Activated naive CD8-positive, alpha-beta T cell treated with anti-CD3 and anti-CD28 coated beads, Interleukin-2, amount 50 U/mL, for 24 hours (primary cell): ENCODE data around the gene CBX5.
A peak's percentile ranks its signal among the peaks of the same experiment; 100 is the strongest.
"Not testable (repeated sequence)": the region's sequence is repeated elsewhere in the genome, so short reads cannot be mapped to it uniquely, and the experiment has no call there.

Experiments used
- ATAC-seq: fragments of 150-1000 bp; cut with Tn5 transposase; one replicate; pipeline ENCODE4 v1.10.0; 2021
- DNase-seq: peaks from one replicate; pipeline ENCODE4 v3.0.0; 2021
- H3K27ac Mint-ChIP-seq: one replicate; pipeline ENCODE4 v1.8.0; 2021; ENCODE audit warnings: mild to moderate bottlenecking, mixed read lengths
- H3K27me3 Mint-ChIP-seq: one replicate; pipeline ENCODE4 v1.8.0; 2021; ENCODE audit warnings: mixed read lengths
- H3K36me3 Mint-ChIP-seq: one replicate; pipeline ENCODE4 v1.8.0; 2021; ENCODE audit warnings: low read depth, mixed read lengths
- H3K4me1 Mint-ChIP-seq: one replicate; pipeline ENCODE4 v1.8.0; 2021; ENCODE audit warnings: mixed read lengths
- H3K4me3 Mint-ChIP-seq: one replicate; pipeline ENCODE4 v1.8.0; 2021; ENCODE audit warnings: mild to moderate bottlenecking, moderate library complexity, mixed read lengths
- H3K9me3 Mint-ChIP-seq: one replicate; pipeline ENCODE4 v1.8.0; 2021; ENCODE audit warnings: mixed read lengths

The CBX5 gene

GRCh38 chr12:54279632-54280467 is at the start of gene CBX5:
Gene CBX5 (minus strand): TSS chr12:54280122. CDS start chr12:54257650, 22,472 bp downstream.
- peaks cover 10% of the 10 kb centered on the region for H3K36me3 Mint-ChIP-seq
- DNase-seq (peak; percentile 100), ATAC-seq (peak; percentile 84)
- no peaks in the 10 kb centered on the region for H3K9me3 Mint-ChIP-seq
- H3K4me3 Mint-ChIP-seq: no peak within 1 kb of the TSS
- H3K27ac Mint-ChIP-seq: no peak within 1 kb of the TSS
- H3K4me1 Mint-ChIP-seq: peaks cover 68% of the 10 kb centered on the region
- no peaks in the 10 kb centered on the region for H3K27me3 Mint-ChIP-seq

DNA sequence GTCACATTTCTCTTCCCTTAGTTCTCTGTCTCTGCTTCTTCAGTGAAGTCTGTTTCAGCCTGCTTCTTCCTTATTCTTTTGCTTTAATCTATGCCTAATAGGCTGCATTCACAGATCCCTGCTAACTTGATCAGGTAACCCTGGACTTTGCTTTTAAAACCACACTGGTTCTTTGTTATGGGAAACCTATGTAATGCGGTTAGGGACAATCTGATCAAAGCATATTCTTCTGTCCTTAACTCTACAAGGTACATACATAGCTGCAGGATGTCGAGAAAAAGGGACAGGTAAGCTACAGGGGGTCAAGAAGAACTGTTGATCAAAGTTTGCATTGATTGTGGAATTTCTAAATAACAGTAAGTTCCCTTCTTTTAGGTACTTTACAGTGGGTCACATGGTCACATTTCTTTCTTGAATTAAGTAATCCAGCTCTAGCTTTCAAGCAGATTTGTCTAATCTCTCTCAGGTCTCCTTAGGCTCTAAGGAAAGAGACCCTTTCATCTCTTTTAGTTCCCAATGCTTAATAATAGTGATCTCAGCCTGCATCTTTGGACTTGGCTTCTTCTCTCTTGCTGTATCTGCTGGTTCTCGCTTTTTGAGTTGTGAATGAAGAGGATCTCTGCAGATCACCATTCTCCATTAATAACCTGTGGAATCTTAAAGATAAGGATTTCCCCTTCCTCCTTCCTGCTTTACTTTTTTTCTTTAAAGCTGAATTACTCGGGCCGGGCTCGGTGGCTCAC is 48.8 kb upstream of the CBX5 start:
- Mint-ChIP-seq H3K27ac (peak overlapping the region; percentile 19), H3K27me3 (no peaks in the 10 kb centered on the region), H3K4me1 (peaks cover 60% of the 10 kb centered on the region), H3K4me3 (no peak overlapping the region), H3K9me3 (no peaks in the 10 kb centered on the region), H3K36me3 (peaks cover 4% of the 10 kb centered on the region)
- ATAC-seq (no peak), DNase-seq (no peak)

GRCh38 chr12:54325442-54326109 is 45.7 kb upstream of the CBX5 start:
- H3K27me3 Mint-ChIP-seq: not testable (repeated sequence)

GRCh38 chr12:54324617-54325441 is 44.9 kb upstream of the CBX5 start, which contains the start of gene COPZ1:
Gene COPZ1 (plus strand): TSS chr12:54325131. CDS start chr12:54325164, 33 bp downstream.
- Mint-ChIP-seq H3K27me3 (no peaks in the 10 kb centered on the region), H3K9me3 (no peaks in the 10 kb centered on the region), H3K36me3 (peaks cover 4% of the 10 kb centered on the region), H3K27ac (peak within 1 kb of the TSS; percentile 95), H3K4me1 (peaks cover 39% of the 10 kb centered on the region), H3K4me3 (peak within 1 kb of the TSS; percentile 100)
- DNase-seq (peak; percentile 90), ATAC-seq (peak; percentile 99)

More at GRCh38 chr12:54325442-54326109, 45.7 kb upstream of the CBX5 start:
- Mint-ChIP-seq H3K4me1 (peaks cover 44% of the 10 kb centered on the region), H3K4me3 (peak overlapping the region; percentile 100), H3K27ac (peak overlapping the region; percentile 95)
- H3K9me3 Mint-ChIP-seq, H3K36me3 Mint-ChIP-seq, ATAC-seq, DNase-seq: not testable (repeated sequence)

- Mint-ChIP-seq H3K27ac (no peak overlapping the region), H3K36me3 (peaks cover 4% of the 10 kb centered on the region), H3K27me3 (no peaks in the 10 kb centered on the region), H3K4me1 (peaks cover 18% of the 10 kb centered on the region), H3K9me3 (no peaks in the 10 kb centered on the region), H3K4me3 (no peak overlapping the region)
- no peak for ATAC-seq
- no peak for DNase-seq
These were observed 41.4 kb upstream of the CBX5 start for GRCh38 chr12:54321363-54321762.

- not testable (repeated sequence) for H3K4me3 Mint-ChIP-seq, H3K4me1 Mint-ChIP-seq, H3K27me3 Mint-ChIP-seq, ATAC-seq, H3K9me3 Mint-ChIP-seq, H3K27ac Mint-ChIP-seq, DNase-seq, H3K36me3 Mint-ChIP-seq
These were observed 32.4 kb upstream of the CBX5 start for GRCh38 chr12:54312309-54312708.

- no peak for ATAC-seq
- H3K27ac Mint-ChIP-seq: no peak overlapping the region
- DNase-seq: no peak
- no peaks in the 10 kb centered on the region for H3K9me3 Mint-ChIP-seq
- no peak overlapping the region for H3K4me3 Mint-ChIP-seq
- no peaks in the 10 kb centered on the region for H3K36me3 Mint-ChIP-seq
- H3K27me3 Mint-ChIP-seq: peaks cover 7% of the 10 kb centered on the region
- peaks cover 9% of the 10 kb centered on the region for H3K4me1 Mint-ChIP-seq
These were observed 31.1 kb upstream of the CBX5 start for GRCh38 chr12:54311051-54311450.

DNA sequence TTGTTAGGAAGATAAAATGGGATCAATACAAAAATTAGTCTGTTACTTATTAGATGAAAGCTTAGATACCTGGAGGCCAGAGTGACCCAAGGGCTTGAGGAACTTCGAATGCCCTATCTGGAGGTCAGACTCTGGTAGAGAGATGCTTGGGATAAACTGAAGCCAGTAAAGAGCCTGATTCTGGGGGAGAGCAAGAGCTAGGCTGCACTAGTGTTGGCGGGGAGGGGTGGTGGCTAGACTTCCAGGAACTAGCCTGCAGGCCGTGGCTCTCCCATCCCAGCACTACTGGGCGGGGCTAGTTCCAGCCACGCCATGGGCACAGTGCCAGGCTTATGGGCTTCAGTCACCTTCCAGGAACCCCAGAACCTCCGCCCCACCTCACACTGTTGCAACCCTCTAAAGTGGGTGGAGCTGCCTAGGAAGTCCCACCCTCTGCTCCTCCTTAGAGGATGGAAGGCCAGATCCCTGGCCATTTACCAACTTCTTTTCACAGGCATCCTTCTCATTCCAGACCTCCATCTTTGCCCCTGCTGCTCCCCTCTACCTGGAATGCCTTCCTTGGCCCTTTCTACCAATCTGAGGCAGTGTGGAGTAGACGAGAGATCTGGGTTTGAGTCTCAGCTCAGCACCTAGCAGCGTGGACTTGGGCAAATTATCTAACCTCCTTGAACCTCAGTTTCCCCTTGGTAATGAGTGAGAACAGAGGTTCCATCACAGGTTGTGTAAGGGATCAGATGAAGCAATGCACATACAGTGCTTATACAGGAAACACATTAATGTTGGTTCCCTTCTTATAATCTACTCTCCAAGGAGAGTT is 27.2 kb upstream of the CBX5 start:
- Mint-ChIP-seq H3K9me3 (no peaks in the 10 kb centered on the region), H3K36me3 (no peaks in the 10 kb centered on the region)
- peak; percentile 30 for DNase-seq

DNA sequence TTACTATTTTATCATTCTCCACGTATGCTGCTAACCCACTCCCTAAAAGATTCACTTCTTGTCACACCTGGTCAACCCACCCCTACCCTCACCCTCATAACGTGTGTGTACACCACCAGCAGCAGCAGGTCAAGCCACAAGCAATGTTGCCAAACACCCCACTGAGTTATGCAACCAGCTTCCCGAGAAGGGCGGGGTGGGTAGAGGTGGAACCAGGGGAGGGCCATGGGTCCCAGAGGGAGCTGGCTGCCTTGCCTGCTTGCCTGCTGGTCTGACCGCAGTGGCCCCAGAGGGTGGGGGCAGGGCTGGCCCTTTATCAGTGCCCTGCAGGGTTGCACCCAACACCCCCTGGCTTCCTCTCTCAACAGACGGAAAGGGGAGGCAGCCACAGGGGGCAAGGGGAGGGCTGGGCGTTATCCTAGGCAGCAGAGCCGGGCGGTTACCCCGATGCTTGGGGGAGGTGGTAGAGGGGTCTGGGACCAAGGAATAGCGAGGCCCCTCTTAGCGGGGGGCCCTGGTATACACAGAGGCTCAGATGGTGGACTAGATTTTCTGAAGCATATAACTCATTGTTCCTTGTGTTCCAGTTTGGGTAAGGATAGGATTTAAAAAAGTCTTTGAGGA is 24.4 kb upstream of the CBX5 start:
- Mint-ChIP-seq H3K4me3 (no peak overlapping the region), H3K4me1 (peaks cover 21% of the 10 kb centered on the region), H3K27me3 (peaks cover 45% of the 10 kb centered on the region), H3K36me3 (no peaks in the 10 kb centered on the region), H3K27ac (no peak overlapping the region), H3K9me3 (no peaks in the 10 kb centered on the region)
- ATAC-seq (peak; percentile 30), DNase-seq (no peak)

More for the DNA sequence above, 27.2 kb upstream of the CBX5 start:
- ATAC-seq: peak; percentile 57
- Mint-ChIP-seq H3K4me3 (no peak overlapping the region), H3K27ac (no peak overlapping the region), H3K4me1 (peaks cover 13% of the 10 kb centered on the region), H3K27me3 (peaks cover 21% of the 10 kb centered on the region)

DNA sequence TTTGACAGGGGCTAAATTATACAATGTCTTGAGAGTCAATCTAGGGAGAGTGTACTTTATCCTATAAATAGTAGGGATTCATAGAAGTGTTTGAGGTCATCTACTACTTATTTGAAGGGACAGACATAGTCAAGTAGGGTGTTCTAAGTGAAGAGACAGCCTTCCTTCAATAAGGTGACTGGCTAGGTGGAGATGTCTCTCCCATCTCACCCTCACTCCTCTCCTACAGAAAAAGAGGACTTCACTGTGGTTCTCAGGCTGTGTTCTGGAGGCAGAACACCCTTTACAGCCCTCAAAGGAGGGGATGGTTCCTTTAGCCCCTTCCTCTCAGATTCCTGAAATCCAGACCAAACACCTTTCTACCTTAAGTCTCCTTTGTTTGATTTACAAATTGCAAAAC is 23.7 kb upstream of the CBX5 start:
- Mint-ChIP-seq H3K4me3 (no peak overlapping the region), H3K36me3 (no peaks in the 10 kb centered on the region), H3K4me1 (peaks cover 21% of the 10 kb centered on the region), H3K27me3 (peaks cover 50% of the 10 kb centered on the region), H3K9me3 (no peaks in the 10 kb centered on the region), H3K27ac (no peak overlapping the region)
- DNase-seq (no peak), ATAC-seq (no peak)

DNA sequence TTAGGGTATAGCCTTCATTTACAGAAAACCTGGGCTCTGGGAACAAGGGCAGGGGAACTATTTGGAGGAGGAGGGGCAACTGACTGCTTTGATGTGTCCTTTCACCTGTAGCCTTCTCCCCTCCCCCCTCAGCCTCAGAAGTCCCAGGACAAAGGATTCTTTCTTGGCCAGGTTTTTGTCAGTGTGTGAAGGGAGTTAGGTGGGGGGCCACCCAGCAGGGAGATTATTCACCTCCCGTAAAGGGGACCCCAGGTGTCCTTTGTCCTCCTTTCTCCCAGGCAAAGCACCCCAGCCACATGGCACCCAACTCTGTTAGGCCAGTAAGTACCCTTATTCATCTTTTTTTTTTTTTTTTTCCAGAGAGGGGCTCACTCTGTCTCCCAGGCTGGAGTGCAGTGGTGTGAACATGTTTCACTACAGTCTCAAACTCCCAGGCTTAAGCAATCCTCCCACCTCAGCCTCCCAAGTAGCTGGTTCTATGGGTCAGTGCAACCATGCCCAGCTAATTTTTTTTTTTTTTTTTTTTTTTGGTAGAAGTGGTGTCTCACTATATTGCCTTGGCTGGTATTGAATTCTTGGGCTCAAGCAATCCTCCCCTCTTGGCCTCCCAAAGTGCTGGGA is 21.6 kb upstream of the CBX5 start:
- ATAC-seq: no peak
- no peak overlapping the region for H3K4me3 Mint-ChIP-seq
- no peaks in the 10 kb centered on the region for H3K9me3 Mint-ChIP-seq
- no peaks in the 10 kb centered on the region for H3K36me3 Mint-ChIP-seq
- DNase-seq: no peak
- H3K27me3 Mint-ChIP-seq: peaks cover 50% of the 10 kb centered on the region
- H3K27ac Mint-ChIP-seq: no peak overlapping the region
- peaks cover 18% of the 10 kb centered on the region for H3K4me1 Mint-ChIP-seq

- H3K4me3 Mint-ChIP-seq: peak within 1 kb of the TSS; percentile 14
- H3K27me3 Mint-ChIP-seq: peaks cover 50% of the 10 kb centered on the region
These were observed 21.0 kb upstream of the CBX5 start, which contains the start of gene NFE2 for GRCh38 chr12:54300732-54301427. Gene NFE2 (minus strand): TSS chr12:54301015. CDS start chr12:54295248, 5,767 bp downstream.

More at GRCh38 chr12:54300732-54301427, 21.0 kb upstream of the CBX5 start, which contains the start of gene NFE2:
- Mint-ChIP-seq H3K36me3 (no peaks in the 10 kb centered on the region), H3K4me1 (peaks cover 18% of the 10 kb centered on the region), H3K9me3 (no peaks in the 10 kb centered on the region), H3K27ac (no peak within 1 kb of the TSS)
- ATAC-seq (peak; percentile 53), DNase-seq (peak; percentile 33)
